WTC11 (cell line): ENCODE measurements around the gene SLC35B3. TPM values are rescaled to one million over a fixed set of nuclear protein-coding genes. Genes with fewer than 3 reads are reported as not detected.

Source experiments
- ATAC-seq: fragments of 200-7000 bp; cut with Tn5 transposase; 2 replicates; pipeline ENCODE4 v1.10.0; 2021; ENCODE audit warnings: mild to moderate bottlenecking, moderate library complexity
- CTCF ChIA-PET: fragments of 300-600 bp; sonication (Branson Sonifier 250); formaldehyde crosslinking; loops from one replicate; lab custom pipeline; 2021; ENCODE audit warnings: antibody characterized with exemption; lab: Charles Lee
- POLR2A ChIA-PET: fragments of 350-600 bp; sonication (Branson Sonifier 250); formaldehyde crosslinking; loops from one replicate; lab custom pipeline; 2021; ENCODE audit warnings: antibody characterized with exemption; lab: Charles Lee
- DNase-seq: peaks from one replicate; pipeline ENCODE4 v3.0.0; 2021; ENCODE audit warnings: low spot score
- H3K27ac Mint-ChIP-seq: 2 replicates; pipeline ENCODE4 v1.8.0; 2021; ENCODE audit warnings: mixed read lengths
- H3K27me3 Mint-ChIP-seq: 2 replicates; pipeline ENCODE4 v1.8.0; 2021; ENCODE audit warnings: low read depth, mild to moderate bottlenecking, moderate library complexity, mixed read lengths
- H3K36me3 Mint-ChIP-seq: 2 replicates; pipeline ENCODE4 v1.8.0; 2021; ENCODE audit warnings: mixed read lengths
- H3K4me1 Mint-ChIP-seq: 2 replicates; pipeline ENCODE4 v1.8.0; 2022; ENCODE audit warnings: mixed read lengths
- H3K4me3 Mint-ChIP-seq: 2 replicates; pipeline ENCODE4 v1.8.0; 2021; ENCODE audit warnings: mild to moderate bottlenecking, moderate library complexity, mixed read lengths
- H3K9me3 Mint-ChIP-seq: 2 replicates; pipeline ENCODE4 v1.8.0; 2021; ENCODE audit warnings: mixed read lengths
- ARID4B ChIP-seq: sonication (generic); formaldehyde crosslinking; IDR thresholded peaks from 2 replicates; pipeline ENCODE4 v1.8.0; 2023; ENCODE audit warnings: missing genetic modification reagents, mild to moderate bottlenecking, borderline replicate concordance
- ELF4 ChIP-seq: sonication (generic); formaldehyde crosslinking; IDR thresholded peaks from 2 replicates; pipeline ENCODE4 v1.8.1; 2022; ENCODE audit warnings: low read depth, mild to moderate bottlenecking, moderate library complexity, missing genetic modification reagents
- ETV6 ChIP-seq: sonication (generic); formaldehyde crosslinking; IDR thresholded peaks from 2 replicates; pipeline ENCODE4 v1.8.1; 2022; ENCODE audit warnings: mild to moderate bottlenecking, missing genetic modification reagents
- FOXP1 ChIP-seq: sonication (generic); formaldehyde crosslinking; IDR thresholded peaks from 2 replicates; pipeline ENCODE4 v1.8.0; 2022; ENCODE audit warnings: missing genetic modification reagents, mild to moderate bottlenecking, moderate library complexity, borderline replicate concordance
- GABPB1 ChIP-seq: sonication (generic); formaldehyde crosslinking; IDR thresholded peaks from 2 replicates; pipeline ENCODE4 v1.8.1; 2023; ENCODE audit warnings: mild to moderate bottlenecking, missing genetic modification reagents
- GTF2I ChIP-seq: fragments of 250-450 bp; sonication (Bioruptor Pico); conservative IDR thresholded peaks from 2 replicates; pipeline ENCODE4 v1.4.0; 2021; ENCODE audit warnings: mild to moderate bottlenecking
- HMGA2 ChIP-seq: fragments of 250-450 bp; sonication (Bioruptor Pico); IDR thresholded peaks from 2 replicates; pipeline ENCODE4 v1.4.0; 2021; ENCODE audit warnings: mild to moderate bottlenecking, moderate library complexity
- NR2C2 ChIP-seq: sonication (generic); formaldehyde crosslinking; IDR thresholded peaks from 2 replicates; pipeline ENCODE4 v1.8.0; 2022; ENCODE audit warnings: mild to moderate bottlenecking, missing genetic modification reagents
- PREB ChIP-seq: sonication (generic); formaldehyde crosslinking; IDR thresholded peaks from 2 replicates; pipeline ENCODE4 v1.8.1; 2022; ENCODE audit warnings: mild to moderate bottlenecking, missing genetic modification reagents, moderate library complexity, borderline replicate concordance
- ZBTB21 ChIP-seq: sonication (generic); formaldehyde crosslinking; IDR thresholded peaks from 2 replicates; pipeline ENCODE4 v1.8.1; 2023; ENCODE audit warnings: mild to moderate bottlenecking, missing genetic modification reagents, borderline replicate concordance
- ZNF121 ChIP-seq: sonication (generic); formaldehyde crosslinking; IDR thresholded peaks from 2 replicates; pipeline ENCODE4 v1.8.0; 2023; ENCODE audit warnings: missing genetic modification reagents
- ZNF512 ChIP-seq: sonication (generic); formaldehyde crosslinking; IDR thresholded peaks from 2 replicates; pipeline ENCODE4 v1.8.1; 2022; ENCODE audit warnings: missing genetic modification reagents, borderline replicate concordance
- total RNA-seq: library from RNA; stranded (reverse); gene quantifications from 3 replicates; pipeline ENCODE4 v1.2.3, GENCODE V29; 2021
- TF ChIP-seq, protein P1 (sequence below): sonication (generic); formaldehyde crosslinking; IDR thresholded peaks from 2 replicates; pipeline ENCODE4 v1.8.1; 2023; ENCODE audit warnings: mild to moderate bottlenecking, missing genetic modification reagents, moderate library complexity
- TF ChIP-seq, protein P2 (sequence below): sonication (generic); formaldehyde crosslinking; IDR thresholded peaks from 2 replicates; pipeline ENCODE4 v1.8.1; 2023; ENCODE audit warnings: mild to moderate bottlenecking, missing genetic modification reagents, borderline replicate concordance
- TF ChIP-seq, protein P3 (sequence below): fragments of 200-600 bp; IDR thresholded peaks from 2 replicates; pipeline ENCODE4 v1.8.0; 2022; ENCODE audit warnings: antibody characterized with exemption

The SLC35B3 gene
- total RNA-seq, 1 experiment from 2014 or later: 8.4 TPM

GRCh38 chr6:8392569-8392968, 42.8 kb downstream of the SLC35B3 start:
- peaks cover 8% of the 10 kb centered on the region; the same call in 1 of the 2 replicates for H3K9me3 Mint-ChIP-seq
- no peak for TF ChIP-seq ZNF512
- TF ChIP-seq GTF2I: no peak
- no peak for TF ChIP-seq ELF4 (CRISPR knock-in tag)
- TF ChIP-seq ZBTB21: no peak
- no peak for TF ChIP-seq GABPB1 (CRISPR knock-in tag)
- TF ChIP-seq, protein P1, sequence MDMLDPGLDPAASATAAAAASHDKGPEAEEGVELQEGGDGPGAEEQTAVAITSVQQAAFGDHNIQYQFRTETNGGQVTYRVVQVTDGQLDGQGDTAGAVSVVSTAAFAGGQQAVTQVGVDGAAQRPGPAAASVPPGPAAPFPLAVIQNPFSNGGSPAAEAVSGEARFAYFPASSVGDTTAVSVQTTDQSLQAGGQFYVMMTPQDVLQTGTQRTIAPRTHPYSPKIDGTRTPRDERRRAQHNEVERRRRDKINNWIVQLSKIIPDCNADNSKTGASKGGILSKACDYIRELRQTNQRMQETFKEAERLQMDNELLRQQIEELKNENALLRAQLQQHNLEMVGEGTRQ (CRISPR knock-in tag): no peak
- TF ChIP-seq FOXP1 (CRISPR knock-in tag): no peak
- TF ChIP-seq, protein P2, sequence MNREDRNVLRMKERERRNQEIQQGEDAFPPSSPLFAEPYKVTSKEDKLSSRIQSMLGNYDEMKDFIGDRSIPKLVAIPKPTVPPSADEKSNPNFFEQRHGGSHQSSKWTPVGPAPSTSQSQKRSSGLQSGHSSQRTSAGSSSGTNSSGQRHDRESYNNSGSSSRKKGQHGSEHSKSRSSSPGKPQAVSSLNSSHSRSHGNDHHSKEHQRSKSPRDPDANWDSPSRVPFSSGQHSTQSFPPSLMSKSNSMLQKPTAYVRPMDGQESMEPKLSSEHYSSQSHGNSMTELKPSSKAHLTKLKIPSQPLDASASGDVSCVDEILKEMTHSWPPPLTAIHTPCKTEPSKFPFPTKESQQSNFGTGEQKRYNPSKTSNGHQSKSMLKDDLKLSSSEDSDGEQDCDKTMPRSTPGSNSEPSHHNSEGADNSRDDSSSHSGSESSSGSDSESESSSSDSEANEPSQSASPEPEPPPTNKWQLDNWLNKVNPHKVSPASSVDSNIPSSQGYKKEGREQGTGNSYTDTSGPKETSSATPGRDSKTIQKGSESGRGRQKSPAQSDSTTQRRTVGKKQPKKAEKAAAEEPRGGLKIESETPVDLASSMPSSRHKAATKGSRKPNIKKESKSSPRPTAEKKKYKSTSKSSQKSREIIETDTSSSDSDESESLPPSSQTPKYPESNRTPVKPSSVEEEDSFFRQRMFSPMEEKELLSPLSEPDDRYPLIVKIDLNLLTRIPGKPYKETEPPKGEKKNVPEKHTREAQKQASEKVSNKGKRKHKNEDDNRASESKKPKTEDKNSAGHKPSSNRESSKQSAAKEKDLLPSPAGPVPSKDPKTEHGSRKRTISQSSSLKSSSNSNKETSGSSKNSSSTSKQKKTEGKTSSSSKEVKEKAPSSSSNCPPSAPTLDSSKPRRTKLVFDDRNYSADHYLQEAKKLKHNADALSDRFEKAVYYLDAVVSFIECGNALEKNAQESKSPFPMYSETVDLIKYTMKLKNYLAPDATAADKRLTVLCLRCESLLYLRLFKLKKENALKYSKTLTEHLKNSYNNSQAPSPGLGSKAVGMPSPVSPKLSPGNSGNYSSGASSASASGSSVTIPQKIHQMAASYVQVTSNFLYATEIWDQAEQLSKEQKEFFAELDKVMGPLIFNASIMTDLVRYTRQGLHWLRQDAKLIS (CRISPR knock-in tag): no peak
- TF ChIP-seq ETV6 (CRISPR knock-in tag): no peak
- TF ChIP-seq ARID4B (CRISPR knock-in tag): no peak
- no peak for TF ChIP-seq PREB (CRISPR knock-in tag)
- TF ChIP-seq ZNF121 (CRISPR knock-in tag): no peak
- TF ChIP-seq, protein P3, sequence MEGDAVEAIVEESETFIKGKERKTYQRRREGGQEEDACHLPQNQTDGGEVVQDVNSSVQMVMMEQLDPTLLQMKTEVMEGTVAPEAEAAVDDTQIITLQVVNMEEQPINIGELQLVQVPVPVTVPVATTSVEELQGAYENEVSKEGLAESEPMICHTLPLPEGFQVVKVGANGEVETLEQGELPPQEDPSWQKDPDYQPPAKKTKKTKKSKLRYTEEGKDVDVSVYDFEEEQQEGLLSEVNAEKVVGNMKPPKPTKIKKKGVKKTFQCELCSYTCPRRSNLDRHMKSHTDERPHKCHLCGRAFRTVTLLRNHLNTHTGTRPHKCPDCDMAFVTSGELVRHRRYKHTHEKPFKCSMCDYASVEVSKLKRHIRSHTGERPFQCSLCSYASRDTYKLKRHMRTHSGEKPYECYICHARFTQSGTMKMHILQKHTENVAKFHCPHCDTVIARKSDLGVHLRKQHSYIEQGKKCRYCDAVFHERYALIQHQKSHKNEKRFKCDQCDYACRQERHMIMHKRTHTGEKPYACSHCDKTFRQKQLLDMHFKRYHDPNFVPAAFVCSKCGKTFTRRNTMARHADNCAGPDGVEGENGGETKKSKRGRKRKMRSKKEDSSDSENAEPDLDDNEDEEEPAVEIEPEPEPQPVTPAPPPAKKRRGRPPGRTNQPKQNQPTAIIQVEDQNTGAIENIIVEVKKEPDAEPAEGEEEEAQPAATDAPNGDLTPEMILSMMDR: no peak
- no peak for TF ChIP-seq NR2C2 (CRISPR knock-in tag)
- TF ChIP-seq HMGA2 (CRISPR knock-in tag): no peak
- TF ChIP-seq, all 79 proteins: peak for 0
- no peak for DNase-seq
- no peaks in the 10 kb centered on the region for H3K36me3 Mint-ChIP-seq
- ChIA-PET POLR2A (no interaction called here), CTCF (no interaction called here)
- ATAC-seq: no peak
- H3K27ac Mint-ChIP-seq: no peak overlapping the region
- no peak overlapping the region for H3K4me3 Mint-ChIP-seq
- H3K4me1 Mint-ChIP-seq: peaks cover 19% of the 10 kb centered on the region
- no peaks in the 10 kb centered on the region for H3K27me3 Mint-ChIP-seq
